ENCODE results near the gene ATF7IP2. TPM values are rescaled to one million over a fixed set of nuclear protein-coding genes. Genes with fewer than 3 reads are reported as not detected.

ATF7IP2 gene
- total and polyA plus RNA-seq, 2 of the 13 experiments (the other 11 are each of a cell fraction or from before 2014, with no cell fraction given) = 117 to 217 TPM

DNA sequence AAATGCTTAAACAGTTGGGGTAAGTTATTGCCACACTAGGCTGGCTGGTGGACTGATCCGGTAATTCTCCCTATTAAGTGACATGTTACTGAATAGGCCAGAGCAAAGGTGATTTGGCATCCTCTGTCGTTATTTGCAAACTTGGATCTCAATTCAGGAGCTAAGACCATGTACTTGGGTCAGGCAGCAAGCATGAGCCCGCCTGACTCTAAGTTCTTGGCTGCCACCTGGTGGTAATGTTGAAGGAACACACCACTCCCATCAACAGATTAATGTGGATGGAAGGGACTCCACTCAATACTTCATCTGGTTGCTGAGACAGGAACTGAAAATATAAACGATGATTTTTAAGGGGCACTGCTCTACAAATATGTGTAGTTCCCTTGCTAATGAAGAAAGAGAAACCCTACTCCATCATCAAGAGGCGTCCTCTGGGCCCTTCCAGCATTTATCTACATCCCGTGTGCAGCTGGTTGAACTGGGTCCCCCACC is 123.7 kb downstream of the ATF7IP2 start (continued):
- TF ChIP-seq, protein P1, sequence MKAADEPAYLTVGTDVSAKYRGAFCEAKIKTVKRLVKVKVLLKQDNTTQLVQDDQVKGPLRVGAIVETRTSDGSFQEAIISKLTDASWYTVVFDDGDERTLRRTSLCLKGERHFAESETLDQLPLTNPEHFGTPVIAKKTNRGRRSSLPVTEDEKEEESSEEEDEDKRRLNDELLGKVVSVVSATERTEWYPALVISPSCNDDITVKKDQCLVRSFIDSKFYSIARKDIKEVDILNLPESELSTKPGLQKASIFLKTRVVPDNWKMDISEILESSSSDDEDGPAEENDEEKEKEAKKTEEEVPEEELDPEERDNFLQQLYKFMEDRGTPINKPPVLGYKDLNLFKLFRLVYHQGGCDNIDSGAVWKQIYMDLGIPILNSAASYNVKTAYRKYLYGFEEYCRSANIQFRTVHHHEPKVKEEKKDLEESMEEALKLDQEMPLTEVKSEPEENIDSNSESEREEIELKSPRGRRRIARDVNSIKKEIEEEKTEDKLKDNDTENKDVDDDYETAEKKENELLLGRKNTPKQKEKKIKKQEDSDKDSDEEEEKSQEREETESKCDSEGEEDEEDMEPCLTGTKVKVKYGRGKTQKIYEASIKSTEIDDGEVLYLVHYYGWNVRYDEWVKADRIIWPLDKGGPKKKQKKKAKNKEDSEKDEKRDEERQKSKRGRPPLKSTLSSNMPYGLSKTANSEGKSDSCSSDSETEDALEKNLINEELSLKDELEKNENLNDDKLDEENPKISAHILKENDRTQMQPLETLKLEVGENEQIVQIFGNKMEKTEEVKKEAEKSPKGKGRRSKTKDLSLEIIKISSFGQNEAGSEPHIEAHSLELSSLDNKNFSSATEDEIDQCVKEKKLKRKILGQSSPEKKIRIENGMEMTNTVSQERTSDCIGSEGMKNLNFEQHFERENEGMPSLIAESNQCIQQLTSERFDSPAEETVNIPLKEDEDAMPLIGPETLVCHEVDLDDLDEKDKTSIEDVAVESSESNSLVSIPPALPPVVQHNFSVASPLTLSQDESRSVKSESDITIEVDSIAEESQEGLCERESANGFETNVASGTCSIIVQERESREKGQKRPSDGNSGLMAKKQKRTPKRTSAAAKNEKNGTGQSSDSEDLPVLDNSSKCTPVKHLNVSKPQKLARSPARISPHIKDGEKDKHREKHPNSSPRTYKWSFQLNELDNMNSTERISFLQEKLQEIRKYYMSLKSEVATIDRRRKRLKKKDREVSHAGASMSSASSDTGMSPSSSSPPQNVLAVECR (CRISPR knock-in tag; IDR thresholded peaks at IDR 0.05; ENCODE audit: borderline replicate concordance) = no peak; the same call in 1 of the 2 replicates
- TF ChIP-seq IKZF4 (CRISPR knock-in tag; IDR thresholded peaks at IDR 0.05; ENCODE audit: borderline replicate concordance, low read depth, not compliant biosample characterization) (no peak), ESRRA (CRISPR knock-in tag; IDR thresholded peaks at IDR 0.05; ENCODE audit: low read depth) (no peak), CENPX (CRISPR knock-in tag; IDR thresholded peaks at IDR 0.05) (no peak), ZNF644 (CRISPR knock-in tag; IDR thresholded peaks at IDR 0.05; ENCODE audit: low read depth) (no peak), GFI1 (CRISPR knock-in tag; IDR thresholded peaks at IDR 0.05; ENCODE audit: borderline replicate concordance) (no peak; the same call in 1 of the 2 replicates), GABPA (IDR thresholded peaks at IDR 0.05; ENCODE audit: low read depth, low read length) (no peak), GABPA (CRISPR knock-in tag; IDR thresholded peaks at IDR 0.05; ENCODE audit: low read depth) (no peak), ZNF382 (CRISPR knock-in tag; IDR thresholded peaks at IDR 0.05; ENCODE audit: borderline replicate concordance) (no peak), FOXA3 (CRISPR knock-in tag; IDR thresholded peaks at IDR 0.05) (peak; percentile 71), PAX8 (CRISPR knock-in tag; IDR thresholded peaks at IDR 0.05; ENCODE audit: borderline replicate concordance) (no peak), PRMT3 (CRISPR knock-in tag; IDR thresholded peaks at IDR 0.05; ENCODE audit: borderline replicate concordance, low read depth) (no peak), ZNF251 (CRISPR knock-in tag; IDR thresholded peaks at IDR 0.05) (no peak), SNAI1 (CRISPR knock-in tag; IDR thresholded peaks at IDR 0.05; ENCODE audit: borderline replicate concordance) (no peak), ARNT2 (CRISPR knock-in tag; IDR thresholded peaks at IDR 0.05; ENCODE audit: low read depth) (0 out of 2 replicates have a peak, but pooled peaks have one; percentile 61), ZNF468 (CRISPR knock-in tag; IDR thresholded peaks at IDR 0.05) (no peak), HNRNPL (IDR thresholded peaks at IDR 0.05; ENCODE audit: low read depth, low read length) (no peak), ATF1 (CRISPR knock-in tag; IDR thresholded peaks at IDR 0.05) (no peak), ZNF891 (CRISPR knock-in tag; IDR thresholded peaks at IDR 0.05) (no peak), NKX3-1 (CRISPR knock-in tag; IDR thresholded peaks at IDR 0.05) (no peak), LCORL (IDR thresholded peaks at IDR 0.05) (no peak), LCORL (CRISPR knock-in tag; IDR thresholded peaks at IDR 0.05) (peak; percentile 78; the same call in 1 of the 2 replicates), GLI4 (CRISPR knock-in tag; IDR thresholded peaks at IDR 0.05; ENCODE audit: borderline replicate concordance) (no peak), MTA3 (CRISPR knock-in tag; IDR thresholded peaks at IDR 0.05) (no peak), ZNF75D (CRISPR knock-in tag; IDR thresholded peaks at IDR 0.05; ENCODE audit: borderline replicate concordance) (no peak)
- TF ChIP-seq, protein P2, sequence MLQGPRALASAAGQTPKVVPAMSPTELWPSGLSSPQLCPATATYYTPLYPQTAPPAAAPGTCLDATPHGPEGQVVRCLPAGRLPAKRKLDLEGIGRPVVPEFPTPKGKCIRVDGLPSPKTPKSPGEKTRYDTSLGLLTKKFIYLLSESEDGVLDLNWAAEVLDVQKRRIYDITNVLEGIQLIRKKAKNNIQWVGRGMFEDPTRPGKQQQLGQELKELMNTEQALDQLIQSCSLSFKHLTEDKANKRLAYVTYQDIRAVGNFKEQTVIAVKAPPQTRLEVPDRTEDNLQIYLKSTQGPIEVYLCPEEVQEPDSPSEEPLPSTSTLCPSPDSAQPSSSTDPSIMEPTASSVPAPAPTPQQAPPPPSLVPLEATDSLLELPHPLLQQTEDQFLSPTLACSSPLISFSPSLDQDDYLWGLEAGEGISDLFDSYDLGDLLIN (CRISPR knock-in tag; IDR thresholded peaks at IDR 0.05; ENCODE audit: borderline replicate concordance) = no peak
- TF ChIP-seq, protein P3, sequence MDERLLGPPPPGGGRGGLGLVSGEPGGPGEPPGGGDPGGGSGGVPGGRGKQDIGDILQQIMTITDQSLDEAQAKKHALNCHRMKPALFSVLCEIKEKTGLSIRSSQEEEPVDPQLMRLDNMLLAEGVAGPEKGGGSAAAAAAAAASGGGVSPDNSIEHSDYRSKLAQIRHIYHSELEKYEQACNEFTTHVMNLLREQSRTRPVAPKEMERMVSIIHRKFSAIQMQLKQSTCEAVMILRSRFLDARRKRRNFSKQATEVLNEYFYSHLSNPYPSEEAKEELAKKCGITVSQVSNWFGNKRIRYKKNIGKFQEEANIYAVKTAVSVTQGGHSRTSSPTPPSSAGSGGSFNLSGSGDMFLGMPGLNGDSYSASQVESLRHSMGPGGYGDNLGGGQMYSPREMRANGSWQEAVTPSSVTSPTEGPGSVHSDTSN (CRISPR knock-in tag; IDR thresholded peaks at IDR 0.05) = no peak
